Adrenal gland (tissue), 12 donors: Measurements from ENCODE around the gene CKAP2L. TPM values are rescaled to one million over a fixed set of nuclear protein-coding genes. Genes with fewer than 3 reads are reported as not detected.

Source experiments
- DNase-seq, 7 donors: peaks; one replicate each; pipeline ENCODE4 v3.0.0-alpha.2; 2019 to 2020
- H3K27ac ChIP-seq, 5 donors: fragments of 200-600 bp; sonication (generic) in 4 of 5; 1 replicate in 3 of 5; 2 replicates in 2 of 5; pipeline versions ENCODE4 v1.5.1 to v1.8.0; 2016 to 2020; ENCODE audit warnings: mild to moderate bottlenecking in 1 of 5
- H3K27me3 ChIP-seq: fragments of 200-600 bp; 2 replicates; pipeline ENCODE4 v1.8.0; 2021
- H3K36me3 ChIP-seq, 2 donors: fragments of 200-600 bp; replicated peaks in 1 of 2; 1 replicate in 1 of 2; 2 replicates in 1 of 2; pipeline versions ENCODE4 v1.5.1 to v1.8.0; 2018 to 2022
- H3K4me1 ChIP-seq, 2 donors: fragments of 200-600 bp; replicated peaks in 1 of 2; 1 replicate in 1 of 2; 2 replicates in 1 of 2; pipeline versions ENCODE4 v1.5.1 to v1.8.0; 2018 to 2021
- H3K4me3 ChIP-seq, 4 donors: fragments of 200-600 bp; sonication (generic) in 3 of 4; one replicate each; pipeline ENCODE4 v1.5.1; 2016 to 2018
- H3K9me3 ChIP-seq, 3 donors: fragments of 200-600 bp; sonication (generic) in 1 of 3; replicated peaks in 1 of 3; 1 replicate in 2 of 3; 2 replicates in 1 of 3; pipeline versions ENCODE4 v1.5.1 to v1.8.0; 2016 to 2021
- POLR2A ChIP-seq, 2 donors: fragments of 450-650 bp; IDR thresholded peaks; one replicate each; pipeline ENCODE4 v1.6.1; 2017; ENCODE audit warnings: antibody characterized with exemption in 2 of 2, mild to moderate bottlenecking in 2 of 2, moderate library complexity in 1 of 2
- WGBS, 4 donors: extraction: QIAGEN DNeasy Blood & Tissue Kit in 2 of 4; methylation state at CpG; one replicate each; pipeline versions ENCODE4 v1.1.5 to v1.1.7; 2013 to 2017; 5-methylcytosine and 5-hydroxymethylcytosine counted together
- intact Hi-C, 2 donors: fragments of 100-400 bp; cut with DNase I; formaldehyde crosslinking; loops; one replicate each; pipeline versions ENCODE4 v1.14.1 to v1.15.0; 2022 to 2023
- polyA plus RNA-seq, 3 donors: library from polyadenylated mRNA; stranded (reverse); fragments of 200-250 nt in 2 of 3; fragments of 350-450 nt in 1 of 3; fragmentation: Illumina TruSeq in 1 of 3; extraction: RNeasy Lipid Tissue Mini Kit (QIAGEN cat#74804) in 1 of 3; gene quantifications; one replicate each; pipeline ENCODE4 v1.2.3, GENCODE V29; 2013 to 2014
- total RNA-seq, 9 donors: library from RNA; depleted of rRNA in 4 of 9; stranded (reverse); fragments of >200 nt in 4 of 9; fragments of 120-200 nt in 1 of 9; fragmentation: NEBNext Ultra II Directional in 1 of 9; extraction: Animal tissue kit (Norgen Biotek cat#: 25700) in 1 of 9; gene quantifications; one replicate each; pipeline versions ENCODE4 v1.1.0 to v1.2.4, GENCODE V29; 2013 to 2023
- TF ChIP-seq, protein P1 (sequence below), 6 experiments: fragments of 450-650 bp in 4 of 6; fragments of 200-600 bp in 2 of 6; sonication (generic) in 1 of 6; IDR thresholded peaks; 1 replicate in 5 of 6; 2 replicates in 1 of 6; pipeline versions ENCODE4 v1.5.1 to v1.8.0; 2016 to 2021; ENCODE audit warnings: antibody characterized with exemption in 6 of 6, mild to moderate bottlenecking in 2 of 6, moderate library complexity in 1 of 6
- donor health status: healthy with polysubstance abuse.
- donor health status: Bipolar disorder and iron deficiency.
- donor health status: DM: yes; HTN: yes; CAD: no.
- donor health status: DM: no; HTN: no; CAD: no.
- donor health status: DM: no; HTN: no; CAD: no.
- donor health status: DM: yes; HTN: yes; CAD: no.

The CKAP2L gene
- total and polyA plus RNA-seq, 12 donors: 0.10 to 6.9 (median 0.81) TPM; not detected in 2

DNA sequence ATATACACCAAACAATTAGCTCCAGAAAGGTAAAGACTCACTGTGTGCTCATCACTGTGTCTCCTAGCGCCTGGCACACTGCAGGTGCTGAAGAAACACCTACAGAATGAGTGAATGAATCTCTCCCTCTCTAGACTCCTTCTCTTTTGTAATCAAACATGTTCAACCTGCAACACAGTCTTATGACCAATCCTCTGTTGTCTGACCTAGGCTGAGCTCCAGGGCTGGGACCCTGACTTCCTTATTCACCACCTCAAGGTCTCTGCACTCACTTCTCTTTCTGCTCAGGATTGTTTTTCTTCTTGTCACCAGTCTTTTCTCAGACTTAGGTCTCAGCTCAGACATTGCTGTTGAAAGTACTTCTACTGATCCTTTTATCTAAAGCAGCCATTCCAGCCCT, 9.8 kb downstream of the CKAP2L start:
- 95 to 100% (median 100%) methylated on average over 1 of the region's 1 CpG for WGBS, 4 donors
- Histone ChIP-seq H3K36me3 (no peaks in the 10 kb centered on the region), H3K9me3 (no peaks in the 10 kb centered on the region), H3K4me3 (no peak overlapping the region), H3K4me1 (no peaks in the 10 kb centered on the region), H3K27ac (no peak overlapping the region), H3K27me3 (no peaks in the 10 kb centered on the region)
- no peak for DNase-seq
- intact Hi-C loops: loop anchor here in 1 of 2 donors (10.0 kb wide), 1 partner anchor 180 kb away; no protein-coding TSS in a partner anchor
- TF ChIP-seq, protein P1, sequence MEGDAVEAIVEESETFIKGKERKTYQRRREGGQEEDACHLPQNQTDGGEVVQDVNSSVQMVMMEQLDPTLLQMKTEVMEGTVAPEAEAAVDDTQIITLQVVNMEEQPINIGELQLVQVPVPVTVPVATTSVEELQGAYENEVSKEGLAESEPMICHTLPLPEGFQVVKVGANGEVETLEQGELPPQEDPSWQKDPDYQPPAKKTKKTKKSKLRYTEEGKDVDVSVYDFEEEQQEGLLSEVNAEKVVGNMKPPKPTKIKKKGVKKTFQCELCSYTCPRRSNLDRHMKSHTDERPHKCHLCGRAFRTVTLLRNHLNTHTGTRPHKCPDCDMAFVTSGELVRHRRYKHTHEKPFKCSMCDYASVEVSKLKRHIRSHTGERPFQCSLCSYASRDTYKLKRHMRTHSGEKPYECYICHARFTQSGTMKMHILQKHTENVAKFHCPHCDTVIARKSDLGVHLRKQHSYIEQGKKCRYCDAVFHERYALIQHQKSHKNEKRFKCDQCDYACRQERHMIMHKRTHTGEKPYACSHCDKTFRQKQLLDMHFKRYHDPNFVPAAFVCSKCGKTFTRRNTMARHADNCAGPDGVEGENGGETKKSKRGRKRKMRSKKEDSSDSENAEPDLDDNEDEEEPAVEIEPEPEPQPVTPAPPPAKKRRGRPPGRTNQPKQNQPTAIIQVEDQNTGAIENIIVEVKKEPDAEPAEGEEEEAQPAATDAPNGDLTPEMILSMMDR (IDR thresholded peaks at IDR 0.05): no peak
- no peak for TF ChIP-seq POLR2A (IDR thresholded peaks at IDR 0.05)

DNA sequence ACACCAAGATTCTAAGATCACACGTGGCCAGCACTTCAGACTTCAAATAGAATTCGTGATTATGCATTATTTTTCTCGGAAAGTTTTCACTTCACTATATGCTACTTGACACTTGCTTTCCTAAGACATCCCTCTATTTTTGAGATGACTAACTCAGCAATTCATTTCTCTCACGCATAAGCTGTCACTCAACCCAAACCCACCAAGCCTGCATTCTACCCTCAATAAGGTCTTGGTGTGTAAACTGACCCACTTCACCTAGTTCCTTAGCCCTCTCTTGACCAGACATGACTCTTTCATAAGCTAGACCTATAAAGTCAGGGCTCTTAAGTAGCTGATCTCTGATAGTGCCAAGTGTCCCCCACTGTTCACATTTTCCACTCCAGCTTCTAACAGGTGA, 11.7 kb downstream of the CKAP2L start:
- WGBS, 4 donors: 89 to 96% (median 92%) methylated on average over 4 of the region's 4 CpGs
- Histone ChIP-seq H3K4me3 (no peak overlapping the region), H3K36me3 (no peaks in the 10 kb centered on the region), H3K9me3 (no peaks in the 10 kb centered on the region), H3K4me1 (no peaks in the 10 kb centered on the region), H3K27ac (no peak overlapping the region), H3K27me3 (no peaks in the 10 kb centered on the region)
- intact Hi-C loops: loop anchor here in 1 of 2 donors (10.0 kb wide), 1 partner anchor 182 kb away; no protein-coding TSS in a partner anchor
- TF ChIP-seq, protein P1 (IDR thresholded peaks at IDR 0.05): no peak
- no peak for TF ChIP-seq POLR2A (IDR thresholded peaks at IDR 0.05)
- no peak for DNase-seq

DNA sequence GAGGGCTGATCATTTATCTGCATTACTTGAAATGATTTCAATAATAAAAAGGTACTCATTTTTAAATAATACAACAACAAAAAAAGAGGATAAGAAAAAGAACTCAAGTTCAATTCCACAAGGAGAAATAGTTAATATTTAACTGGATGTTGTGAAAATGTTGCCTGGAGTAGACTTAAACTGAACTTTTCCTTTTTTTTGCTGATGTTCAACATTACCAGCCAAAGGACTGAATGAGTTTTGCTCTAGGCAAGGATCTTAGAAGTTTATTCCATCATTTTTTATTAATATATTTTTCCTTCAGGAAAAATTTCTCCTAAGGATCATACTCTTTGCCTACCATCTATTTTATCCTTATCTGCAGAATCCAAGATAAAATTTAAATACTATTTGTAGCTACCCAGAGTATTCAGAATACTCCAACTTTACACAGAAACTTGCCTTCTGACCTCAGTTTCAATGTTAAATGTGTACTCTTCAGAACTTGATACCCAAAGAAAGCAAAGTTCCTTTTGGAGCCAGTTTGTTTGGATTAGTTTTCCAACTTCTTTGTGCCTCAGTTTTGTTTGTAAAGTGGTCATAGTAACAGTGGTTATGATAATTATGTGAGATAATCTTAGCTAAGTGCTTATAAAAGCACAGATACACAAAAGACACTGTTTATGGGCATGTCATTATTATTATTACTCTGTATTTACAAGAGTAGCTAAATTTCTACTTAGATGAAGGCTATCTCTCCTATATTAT, 12.8 kb downstream of the CKAP2L start:
- DNase-seq: no peak
- TF ChIP-seq, protein P1 (IDR thresholded peaks at IDR 0.05): no peak
- TF ChIP-seq POLR2A (IDR thresholded peaks at IDR 0.05): no peak
- intact Hi-C loops: loop anchor here in 1 of 2 donors (10.0 kb wide), 1 partner anchor 183 kb away; no protein-coding TSS in a partner anchor
- Histone ChIP-seq H3K9me3 (no peaks in the 10 kb centered on the region), H3K27me3 (no peaks in the 10 kb centered on the region), H3K4me3 (no peak overlapping the region), H3K36me3 (no peaks in the 10 kb centered on the region), H3K4me1 (no peaks in the 10 kb centered on the region), H3K27ac (no peak overlapping the region)

DNA sequence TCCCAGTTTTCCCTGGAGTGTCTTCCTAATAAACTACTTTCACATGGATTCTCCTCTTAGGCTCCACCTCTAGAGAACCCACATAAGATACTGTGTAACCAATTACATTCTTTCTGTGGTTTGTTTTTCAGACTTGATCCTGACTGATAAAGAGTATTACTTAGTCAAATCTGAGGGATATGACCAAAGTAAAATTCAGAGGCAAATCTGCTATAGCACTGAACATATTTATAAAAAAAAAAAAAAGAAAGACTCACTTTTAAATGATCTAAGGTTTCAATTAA, 13.9 kb downstream of the CKAP2L start:
- H3K36me3 ChIP-seq: no peaks in the 10 kb centered on the region
- H3K4me1 ChIP-seq: no peaks in the 10 kb centered on the region
- DNase-seq: no peak
- no peak overlapping the region for H3K27ac ChIP-seq
- H3K4me3 ChIP-seq: no peak overlapping the region
- intact Hi-C loops: loop anchor here in 1 of 2 donors (10.0 kb wide), 1 partner anchor 184 kb away; no protein-coding TSS in a partner anchor
- TF ChIP-seq POLR2A (IDR thresholded peaks at IDR 0.05): no peak
- TF ChIP-seq, protein P1 (IDR thresholded peaks at IDR 0.05): no peak
- no peaks in the 10 kb centered on the region for H3K27me3 ChIP-seq
- H3K9me3 ChIP-seq: no peaks in the 10 kb centered on the region
